Measurements from ENCODE around the gene MRPL1.

MRPL1 gene

DNA sequence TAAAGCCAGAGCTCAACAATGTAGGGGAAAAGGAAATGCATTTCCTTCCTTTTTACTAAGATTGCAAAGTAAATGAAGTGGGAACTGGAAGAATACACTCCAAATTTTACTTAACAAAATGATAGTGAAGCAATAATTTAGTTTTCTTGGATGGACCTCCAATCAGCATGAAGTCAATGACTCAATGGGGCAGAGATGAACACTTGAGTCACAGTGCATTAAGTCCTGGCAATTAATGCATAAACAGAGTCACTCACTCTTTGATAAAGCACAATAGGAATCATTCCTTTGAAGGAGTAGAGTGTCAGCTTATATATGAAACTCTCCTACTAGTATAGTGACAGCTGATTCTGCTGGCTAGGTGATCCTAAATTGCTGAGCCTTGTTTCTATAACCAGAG, 127.8 kb downstream of the MRPL1 start:
- no peak for DNase-seq

DNA sequence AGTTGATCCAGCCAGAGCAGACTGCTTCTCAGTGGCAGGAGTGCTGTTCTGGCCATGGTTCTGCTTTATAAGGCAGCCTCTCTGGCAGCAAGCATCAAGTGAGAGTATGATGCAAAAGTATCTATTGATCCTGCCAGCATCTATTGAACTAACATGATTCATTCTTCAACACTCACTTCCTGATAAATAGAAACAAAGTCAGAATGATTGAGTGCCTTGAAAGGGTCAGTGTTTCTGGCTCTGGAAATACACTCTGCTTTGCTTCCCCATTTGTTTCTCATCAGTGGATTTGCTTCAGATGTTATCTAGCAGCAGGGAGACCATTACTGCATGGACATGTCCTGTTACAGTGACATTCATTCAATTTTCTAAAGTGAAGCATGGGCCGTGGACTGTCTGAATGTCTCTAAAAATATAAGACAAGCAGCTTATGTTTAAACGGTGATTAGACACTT, 128.3 kb downstream of the MRPL1 start:
- DNase-seq, result no peak

DNA sequence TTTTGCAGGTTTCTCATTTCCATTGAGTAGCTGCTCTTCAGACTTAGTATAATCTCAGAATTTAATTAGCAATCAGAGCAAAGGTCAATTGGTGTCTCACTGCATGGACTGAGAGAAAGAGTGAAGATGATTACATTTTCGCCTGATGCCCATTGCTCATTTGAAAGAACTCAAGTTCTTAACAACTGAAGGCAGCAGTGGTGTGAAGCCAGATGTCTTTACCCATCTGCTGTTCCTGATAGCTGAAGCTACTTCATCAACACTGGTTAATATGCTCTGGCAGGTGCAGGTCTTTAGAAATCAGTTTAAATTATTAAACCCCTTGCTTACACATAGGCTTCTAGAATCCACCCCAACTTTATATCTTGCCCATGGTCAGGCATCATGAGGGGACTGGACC, 130.0 kb downstream of the MRPL1 start:
- DNase-seq, result no peak

DNA sequence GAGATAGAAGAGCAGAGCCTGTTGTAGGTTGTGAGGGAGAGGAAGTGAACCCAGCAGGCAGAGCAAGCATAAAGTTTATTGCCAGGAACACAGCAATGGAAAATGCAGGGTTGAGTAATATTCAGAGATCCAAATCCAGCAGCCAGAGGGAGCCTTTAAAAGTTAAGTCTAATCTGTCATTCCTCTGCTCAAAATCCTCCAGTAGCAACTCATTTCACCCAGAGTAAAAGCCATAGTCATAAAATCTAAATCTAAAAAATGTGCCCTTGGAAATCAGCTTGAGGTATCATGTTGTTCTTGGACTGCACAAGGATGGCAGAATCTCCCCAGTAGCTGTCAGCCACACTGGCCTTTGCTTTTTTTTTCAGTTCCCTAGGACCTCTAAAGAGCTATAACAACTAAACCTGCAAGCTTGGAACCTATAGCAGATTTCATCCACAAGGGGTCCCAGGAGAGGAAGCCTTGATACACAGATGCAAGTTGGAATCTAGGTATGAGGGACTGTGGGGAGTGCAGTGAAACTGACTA, 131.6 kb downstream of the MRPL1 start:
- no peak for DNase-seq

DNA sequence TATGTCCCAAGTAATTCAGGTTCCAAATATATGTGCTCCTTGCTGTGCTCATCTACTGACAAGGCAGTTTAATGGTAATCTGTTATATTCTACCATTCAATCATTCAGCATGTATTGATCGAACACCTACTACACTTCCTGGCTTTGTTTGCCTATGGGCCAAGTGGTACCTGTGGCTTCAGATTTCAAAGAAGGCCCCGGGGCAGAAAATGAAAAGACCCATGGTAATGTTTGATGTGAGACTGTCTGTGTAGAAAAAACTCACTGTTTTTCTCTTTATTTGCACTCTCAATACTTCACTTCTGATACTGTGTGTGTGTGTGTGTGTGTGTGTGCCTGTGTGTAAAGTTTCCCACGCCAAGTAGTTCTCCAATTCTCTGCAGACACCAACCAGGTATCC, 133.4 kb downstream of the MRPL1 start:
- no peak for DNase-seq

DNA sequence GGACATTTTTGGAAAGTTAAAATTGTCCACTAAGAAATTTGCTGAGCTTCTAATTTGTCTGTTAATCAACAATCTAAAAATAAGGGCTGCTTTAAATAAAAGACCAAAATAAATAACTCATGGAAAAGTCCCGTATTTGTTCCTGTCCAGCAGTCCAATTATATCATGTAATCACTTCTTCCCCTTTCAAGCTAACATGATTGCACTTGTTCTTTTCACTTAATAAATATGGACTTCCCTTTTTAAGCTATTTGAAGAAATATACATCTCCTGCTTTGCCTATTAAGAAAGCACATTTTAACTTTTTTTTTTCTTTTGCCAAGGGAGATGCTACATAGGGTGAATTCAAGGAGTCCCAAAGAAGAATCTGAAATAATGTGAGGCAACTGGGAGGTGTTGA, 138.9 kb downstream of the MRPL1 start:
- DNase-seq, result no peak

DNA sequence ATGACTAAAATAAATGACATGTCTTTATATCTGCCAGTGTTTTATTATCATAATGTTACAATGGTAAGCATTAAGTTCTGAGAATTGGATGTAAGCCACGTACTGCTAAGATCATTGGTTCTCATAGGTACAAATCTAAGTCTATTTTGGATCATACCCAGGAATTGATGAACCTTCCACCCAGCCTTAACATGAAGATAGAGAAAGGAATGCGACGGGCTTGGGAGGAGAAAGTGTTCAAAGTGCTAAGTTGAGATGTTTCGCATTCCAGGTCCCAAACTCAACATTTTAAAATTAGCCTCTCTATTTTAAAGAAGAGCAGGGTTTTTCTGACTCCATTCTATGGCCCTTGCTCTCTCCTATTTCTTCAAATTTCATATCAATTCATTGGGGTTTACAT, 139.6 kb downstream of the MRPL1 start:
- DNase-seq, result no peak
